HepG2 (cell line): ENCODE data around the gene CD7. TPM values are rescaled to one million over a fixed set of nuclear protein-coding genes. Genes with fewer than 3 reads are reported as not detected.

Experiments
- ARNT ChIP-seq: fragments of 450-650 bp; IDR thresholded peaks from 2 replicates; pipeline ENCODE4 v1.6.1; 2017
- CEBPG ChIP-seq: IDR thresholded peaks from 2 replicates; pipeline ENCODE4 v1.6.1; 2016
- HNRNPL ChIP-seq: fragments of 200-400 bp; formaldehyde crosslinking; IDR thresholded peaks from 2 replicates; pipeline ENCODE4 v1.6.1; 2017; ENCODE audit warnings: mild to moderate bottlenecking, low read depth, low read length
- MBD4 ChIP-seq: IDR thresholded peaks from 2 replicates; pipeline ENCODE4 v1.6.1; 2012; ENCODE audit warnings: low read length, inconsistent platforms, borderline replicate concordance
- MTERF4 ChIP-seq: sonication (generic); formaldehyde crosslinking; IDR thresholded peaks from 2 replicates; pipeline ENCODE4 v1.8.0; 2023; ENCODE audit warnings: mild to moderate bottlenecking, missing genetic modification reagents
- SP5 ChIP-seq: IDR thresholded peaks from 2 replicates; pipeline ENCODE4 v1.6.1; 2016; ENCODE audit warnings: low read depth, borderline replicate concordance
- TFDP2 ChIP-seq: sonication (generic); formaldehyde crosslinking; IDR thresholded peaks from 2 replicates; pipeline ENCODE4 v1.4.0; 2020; ENCODE audit warnings: missing genetic modification reagents
- ZNF274 ChIP-seq: sonication (generic); formaldehyde crosslinking; IDR thresholded peaks from 2 replicates; pipeline ENCODE4 v1.5.1; 2020; ENCODE audit warnings: mild to moderate bottlenecking, missing genetic modification reagents
- ZNF501 ChIP-seq: sonication (generic); formaldehyde crosslinking; IDR thresholded peaks from 2 replicates; pipeline ENCODE4 v1.5.1; 2020; ENCODE audit warnings: mild to moderate bottlenecking, moderate library complexity, missing genetic modification reagents
- ZNF747 ChIP-seq: sonication (generic); formaldehyde crosslinking; IDR thresholded peaks from 2 replicates; pipeline ENCODE4 v1.8.1; 2023; ENCODE audit warnings: missing genetic modification reagents, mild to moderate bottlenecking, borderline replicate concordance
- ZNF770 ChIP-seq: sonication (generic); formaldehyde crosslinking; IDR thresholded peaks from 2 replicates; pipeline ENCODE4 v1.5.0; 2020; ENCODE audit warnings: mild to moderate bottlenecking, missing genetic modification reagents
- ZSCAN5A ChIP-seq: sonication (generic); formaldehyde crosslinking; IDR thresholded peaks from 2 replicates; pipeline ENCODE4 v1.8.0; 2022; ENCODE audit warnings: mild to moderate bottlenecking, missing genetic modification reagents, borderline replicate concordance
- polyA plus RNA-seq, 8 experiments: library from polyadenylated mRNA; depleted of rRNA in 3 of 8; stranded (reverse) in 7 of 8; unstranded in 1 of 8; fragments of >200 nt; fragmentation: Illumina TruSeq in 4 of 8; extraction: Trizol in 4 of 8; gene quantifications; 2 replicates each; pipeline versions ENCODE4 v1.2.1 to v1.2.3, GENCODE V29; 2011 to 2016; ENCODE audit warnings: low read depth in 4 of 8, missing spikeins in 1 of 8, mixed read lengths in 1 of 8; ENCODE audit not compliant: insufficient read depth in 1 of 8
- total RNA-seq, 5 experiments: library from RNA; depleted of rRNA; stranded (reverse); fragments of >200 nt; fragmentation: Illumina TruSeq; extraction: Trizol; gene quantifications; 2 replicates each; pipeline ENCODE4 v1.2.3, GENCODE V29; 2016; ENCODE audit warnings: low read depth in 1 of 5
- TF ChIP-seq, protein P1 (sequence below): sonication (generic); formaldehyde crosslinking; IDR thresholded peaks from 2 replicates; pipeline ENCODE4 v1.5.0; 2020; ENCODE audit warnings: mild to moderate bottlenecking, missing genetic modification reagents, borderline replicate concordance

CD7 gene
- total and polyA plus RNA-seq, 2 of the 13 experiments (the other 11 are each of a cell fraction or from before 2014, with no cell fraction given): 67.6 to 76.4 TPM

DNA sequence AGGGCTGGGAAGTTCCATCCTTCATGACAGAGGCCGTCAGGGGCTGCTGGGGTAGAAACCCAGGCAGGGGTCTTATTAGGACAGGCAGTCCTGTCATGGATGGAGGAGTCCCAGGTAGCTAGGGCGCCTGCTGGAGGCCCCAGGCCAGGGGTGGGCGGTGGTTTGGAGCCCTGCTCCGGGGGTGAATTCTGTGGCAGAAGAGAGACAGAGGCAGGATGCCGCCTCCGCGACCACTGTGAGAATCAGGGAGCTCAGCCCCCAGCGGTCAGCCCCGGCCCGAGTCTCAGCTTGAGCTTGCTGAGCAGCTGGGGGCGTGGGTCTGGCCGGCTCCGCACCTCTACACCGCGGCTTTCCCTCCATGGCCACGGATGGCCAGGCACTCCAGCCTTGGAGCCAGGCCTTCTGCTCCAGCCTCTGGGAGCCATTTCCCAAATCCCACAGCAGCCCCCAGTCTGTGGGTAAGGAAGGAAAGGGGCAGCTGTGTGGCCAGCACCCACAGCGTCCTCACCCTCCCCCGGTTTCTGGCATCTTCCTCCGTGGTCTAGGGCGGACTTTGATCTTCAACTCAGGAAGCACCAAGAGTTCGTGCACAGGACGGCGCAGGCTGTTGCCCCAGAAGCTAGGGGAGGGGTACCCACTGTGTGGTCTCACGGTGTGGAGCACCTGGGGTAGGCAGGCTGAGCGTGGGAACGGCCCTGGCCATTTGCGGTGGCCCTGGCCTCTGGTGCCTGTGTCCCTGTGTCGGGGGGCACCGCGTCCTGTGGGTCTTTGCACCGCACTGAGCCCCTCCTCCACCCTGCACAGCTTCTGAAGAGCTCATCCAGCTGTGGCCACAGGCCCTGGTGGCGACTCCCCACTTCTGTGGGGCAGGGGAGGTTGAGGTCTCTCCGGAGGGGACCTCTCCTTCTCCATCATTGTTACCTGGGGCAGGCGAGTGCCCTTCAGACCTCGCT is 14.1 kb downstream of the CD7 start (continued):
- TF ChIP-seq, protein P1, sequence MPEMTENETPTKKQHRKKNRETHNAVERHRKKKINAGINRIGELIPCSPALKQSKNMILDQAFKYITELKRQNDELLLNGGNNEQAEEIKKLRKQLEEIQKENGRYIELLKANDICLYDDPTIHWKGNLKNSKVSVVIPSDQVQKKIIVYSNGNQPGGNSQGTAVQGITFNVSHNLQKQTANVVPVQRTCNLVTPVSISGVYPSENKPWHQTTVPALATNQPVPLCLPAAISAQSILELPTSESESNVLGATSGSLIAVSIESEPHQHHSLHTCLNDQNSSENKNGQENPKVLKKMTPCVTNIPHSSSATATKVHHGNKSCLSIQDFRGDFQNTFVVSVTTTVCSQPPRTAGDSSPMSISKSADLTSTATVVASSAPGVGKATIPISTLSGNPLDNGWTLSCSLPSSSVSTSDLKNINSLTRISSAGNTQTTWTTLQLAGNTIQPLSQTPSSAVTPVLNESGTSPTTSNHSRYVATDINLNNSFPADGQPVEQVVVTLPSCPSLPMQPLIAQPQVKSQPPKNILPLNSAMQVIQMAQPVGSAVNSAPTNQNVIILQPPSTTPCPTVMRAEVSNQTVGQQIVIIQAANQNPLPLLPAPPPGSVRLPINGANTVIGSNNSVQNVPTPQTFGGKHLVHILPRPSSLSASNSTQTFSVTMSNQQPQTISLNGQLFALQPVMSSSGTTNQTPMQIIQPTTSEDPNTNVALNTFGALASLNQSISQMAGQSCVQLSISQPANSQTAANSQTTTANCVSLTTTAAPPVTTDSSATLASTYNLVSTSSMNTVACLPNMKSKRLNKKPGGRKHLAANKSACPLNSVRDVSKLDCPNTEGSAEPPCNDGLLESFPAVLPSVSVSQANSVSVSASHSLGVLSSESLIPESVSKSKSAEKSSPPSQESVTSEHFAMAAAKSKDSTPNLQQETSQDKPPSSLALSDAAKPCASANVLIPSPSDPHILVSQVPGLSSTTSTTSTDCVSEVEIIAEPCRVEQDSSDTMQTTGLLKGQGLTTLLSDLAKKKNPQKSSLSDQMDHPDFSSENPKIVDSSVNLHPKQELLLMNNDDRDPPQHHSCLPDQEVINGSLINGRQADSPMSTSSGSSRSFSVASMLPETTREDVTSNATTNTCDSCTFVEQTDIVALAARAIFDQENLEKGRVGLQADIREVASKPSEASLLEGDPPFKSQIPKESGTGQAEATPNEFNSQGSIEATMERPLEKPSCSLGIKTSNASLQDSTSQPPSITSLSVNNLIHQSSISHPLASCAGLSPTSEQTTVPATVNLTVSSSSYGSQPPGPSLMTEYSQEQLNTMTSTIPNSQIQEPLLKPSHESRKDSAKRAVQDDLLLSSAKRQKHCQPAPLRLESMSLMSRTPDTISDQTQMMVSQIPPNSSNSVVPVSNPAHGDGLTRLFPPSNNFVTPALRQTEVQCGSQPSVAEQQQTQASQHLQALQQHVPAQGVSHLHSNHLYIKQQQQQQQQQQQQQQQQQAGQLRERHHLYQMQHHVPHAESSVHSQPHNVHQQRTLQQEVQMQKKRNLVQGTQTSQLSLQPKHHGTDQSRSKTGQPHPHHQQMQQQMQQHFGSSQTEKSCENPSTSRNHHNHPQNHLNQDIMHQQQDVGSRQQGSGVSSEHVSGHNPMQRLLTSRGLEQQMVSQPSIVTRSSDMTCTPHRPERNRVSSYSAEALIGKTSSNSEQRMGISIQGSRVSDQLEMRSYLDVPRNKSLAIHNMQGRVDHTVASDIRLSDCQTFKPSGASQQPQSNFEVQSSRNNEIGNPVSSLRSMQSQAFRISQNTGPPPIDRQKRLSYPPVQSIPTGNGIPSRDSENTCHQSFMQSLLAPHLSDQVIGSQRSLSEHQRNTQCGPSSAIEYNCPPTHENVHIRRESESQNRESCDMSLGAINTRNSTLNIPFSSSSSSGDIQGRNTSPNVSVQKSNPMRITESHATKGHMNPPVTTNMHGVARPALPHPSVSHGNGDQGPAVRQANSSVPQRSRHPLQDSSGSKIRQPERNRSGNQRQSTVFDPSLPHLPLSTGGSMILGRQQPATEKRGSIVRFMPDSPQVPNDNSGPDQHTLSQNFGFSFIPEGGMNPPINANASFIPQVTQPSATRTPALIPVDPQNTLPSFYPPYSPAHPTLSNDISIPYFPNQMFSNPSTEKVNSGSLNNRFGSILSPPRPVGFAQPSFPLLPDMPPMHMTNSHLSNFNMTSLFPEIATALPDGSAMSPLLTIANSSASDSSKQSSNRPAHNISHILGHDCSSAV: 0 out of 2 replicates have a peak, but pooled peaks have one; percentile 68
- no peak for TF ChIP-seq TFDP2 (CRISPR knock-in tag)
- TF ChIP-seq ZSCAN5A (CRISPR knock-in tag): no peak
- no peak for TF ChIP-seq ZNF770 (CRISPR knock-in tag)
- TF ChIP-seq MTERF4 (CRISPR knock-in tag): 0 out of 2 replicates have a peak, but pooled peaks have one; percentile 59
- peak; percentile 68 for TF ChIP-seq HNRNPL
- TF ChIP-seq ZNF501: peak; percentile 89
- TF ChIP-seq ZNF747 (CRISPR knock-in tag): no peak; the same call in 1 of the 2 replicates
- TF ChIP-seq ZNF274: no peak
- no peak for TF ChIP-seq ARNT
- TF ChIP-seq CEBPG (CRISPR knock-in tag): 0 out of 2 replicates have a peak, but pooled peaks have one; percentile 16
- TF ChIP-seq MBD4: no peak
- TF ChIP-seq SP5 (CRISPR knock-in tag): peak; percentile 67
